ENCODE measurements around the gene RAB15. TPM values are rescaled to one million over a fixed set of nuclear protein-coding genes. Genes with fewer than 3 reads are reported as not detected.

The RAB15 gene
- total and polyA plus RNA-seq, 4 donors, result 4.1 to 10.2 (median 8.5) TPM

DNA sequence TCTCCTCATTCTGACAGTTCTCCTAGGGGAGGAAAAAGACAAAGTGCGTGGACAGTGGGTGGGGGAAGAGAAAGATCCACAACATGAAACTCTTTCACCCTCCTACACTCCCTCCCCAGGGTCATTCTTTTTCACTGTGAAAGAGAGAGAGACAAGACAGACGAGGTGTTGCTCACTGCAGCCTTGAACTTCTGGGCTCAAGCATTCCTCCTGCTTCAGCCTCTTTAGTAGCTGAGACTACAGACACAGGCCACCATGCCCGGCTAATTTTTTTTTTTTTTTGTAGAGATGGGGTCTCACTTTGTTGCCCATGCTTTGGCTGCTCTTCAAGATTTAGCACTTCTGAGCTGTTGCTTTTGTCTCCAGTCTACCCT is 32.3 kb downstream of the RAB15 start:
- ATAC-seq (ENCODE audit: low FRiP score), result no peak
- Histone ChIP-seq H3K4me3 (ENCODE audit: low read length in 2 of 2) (no peak overlapping the region), H3K4me1 (ENCODE audit: control insufficient read depth in 1 of 2, insufficient read depth in 2 of 2, low read length in 2 of 2) (peaks cover 0 to 3% of the 10 kb centered on the region in 2 donors), H3K27ac (ENCODE audit: low read depth in 1 of 2, low read length in 2 of 2) (no peak overlapping the region), H3K9me3 (ENCODE audit: control insufficient read depth, low read length) (no peaks in the 10 kb centered on the region), H3K36me3 (ENCODE audit: control insufficient read depth in 1 of 2, insufficient read depth in 2 of 2, low read length in 1 of 2) (peaks cover 0 to 1% of the 10 kb centered on the region in 2 donors), H3K27me3 (ENCODE audit: control insufficient read depth in 1 of 2, insufficient read depth in 2 of 2, low read length in 1 of 2) (no peaks in the 10 kb centered on the region)
- 74 to 82% methylated on average over 3 of the region's 3 CpGs for WGBS, 2 donors
- intact Hi-C loops (cut with DNase I), result loop anchor here in 1 of 2 donors (5.0 kb wide), 2 partner anchors 38 to 138 kb away; no protein-coding TSS in a partner anchor
- DNase-seq, result no peak

DNA sequence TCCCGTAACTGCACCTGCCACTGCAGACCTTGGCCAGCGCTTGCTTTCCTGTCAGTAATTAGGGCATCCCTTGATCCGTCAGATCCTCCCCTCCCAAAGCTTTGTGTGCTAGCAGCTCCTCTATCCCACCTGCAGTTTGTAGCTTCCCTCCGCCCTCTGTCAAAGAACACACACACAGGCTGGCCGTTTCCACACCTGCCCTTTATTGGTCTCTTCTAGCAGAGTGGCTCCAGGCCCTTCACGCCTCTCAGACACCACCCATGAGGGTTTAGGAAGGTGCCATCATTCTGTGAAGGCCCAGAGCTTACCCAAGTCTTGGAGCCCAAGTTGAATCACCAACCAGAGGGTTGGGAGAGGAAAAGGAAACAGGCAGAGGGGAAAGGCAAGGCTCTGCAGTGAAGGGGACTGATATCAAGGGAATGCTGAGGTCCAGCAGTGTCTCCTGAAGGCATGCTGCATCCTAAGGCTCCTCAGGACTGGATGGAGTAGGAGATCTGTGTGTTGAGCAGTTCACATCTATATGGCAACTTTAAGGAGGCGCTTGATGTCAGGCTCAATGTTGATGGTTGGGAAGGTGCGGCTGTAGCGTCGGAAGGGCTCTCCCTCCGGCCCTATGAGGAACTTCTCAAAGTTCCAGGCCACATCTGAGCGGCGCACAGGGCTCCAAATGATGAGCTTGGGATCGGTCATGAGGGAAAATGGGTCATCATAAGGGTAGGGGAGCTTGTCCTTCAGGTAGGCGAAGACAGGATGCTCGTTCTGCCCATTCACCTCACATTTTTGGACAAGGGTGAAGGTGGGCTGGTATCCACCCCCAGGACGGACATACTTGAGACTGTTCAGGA is 32.9 kb downstream of the RAB15 start:
- Histone ChIP-seq H3K4me3 (ENCODE audit: low read length in 2 of 2) (no peak overlapping the region), H3K9me3 (ENCODE audit: control insufficient read depth, low read length) (no peaks in the 10 kb centered on the region), H3K27ac (ENCODE audit: low read depth in 1 of 2, low read length in 2 of 2) (no peak overlapping the region), H3K36me3 (ENCODE audit: control insufficient read depth in 1 of 2, insufficient read depth in 2 of 2, low read length in 1 of 2) (peaks cover 0 to 1% of the 10 kb centered on the region in 2 donors), H3K27me3 (ENCODE audit: control insufficient read depth in 1 of 2, insufficient read depth in 2 of 2, low read length in 1 of 2) (no peaks in the 10 kb centered on the region), H3K4me1 (ENCODE audit: control insufficient read depth in 1 of 2, insufficient read depth in 2 of 2, low read length in 2 of 2) (peaks cover 0 to 3% of the 10 kb centered on the region in 2 donors)
- intact Hi-C loops (cut with DNase I), result loop anchor here in 1 of 2 donors (5.0 kb wide), 2 partner anchors 37 to 137 kb away; no protein-coding TSS in a partner anchor
- ATAC-seq (ENCODE audit: low FRiP score), result no peak
- DNase-seq, result no peak
- 89 to 96% methylated on average over 17 of the region's 17 CpGs for WGBS, 2 donors

DNA sequence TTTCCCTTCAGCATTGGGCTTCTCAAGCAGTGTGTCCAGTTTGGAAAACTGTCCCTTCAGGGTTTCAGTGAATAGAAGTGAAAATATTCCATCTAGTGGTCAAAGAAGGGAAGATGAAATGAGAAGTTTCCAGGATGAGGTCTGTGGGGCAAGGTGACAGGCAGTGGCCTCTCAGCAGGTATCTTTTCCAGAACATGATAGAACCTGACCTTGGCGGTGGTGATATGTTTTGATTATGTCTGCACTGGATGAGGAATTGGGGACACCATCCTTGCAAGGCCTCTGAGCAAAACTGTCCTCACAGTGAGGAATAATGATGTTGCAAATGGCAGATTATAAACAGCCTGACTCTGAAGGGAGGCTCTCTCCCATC is 34.3 kb downstream of the RAB15 start:
- H3K4me3 ChIP-seq (ENCODE audit: low read length in 2 of 2), result no peak overlapping the region
- no peak overlapping the region for H3K27ac ChIP-seq (ENCODE audit: low read depth in 1 of 2, low read length in 2 of 2)
- H3K36me3 ChIP-seq (ENCODE audit: control insufficient read depth in 1 of 2, insufficient read depth in 2 of 2, low read length in 1 of 2), result peaks cover 0 to 1% of the 10 kb centered on the region in 2 donors
- intact Hi-C loops (cut with DNase I), result loop anchor here in 1 of 2 donors (5.0 kb wide), 2 partner anchors 36 to 136 kb away; no protein-coding TSS in a partner anchor
- no peaks in the 10 kb centered on the region for H3K27me3 ChIP-seq (ENCODE audit: control insufficient read depth in 1 of 2, insufficient read depth in 2 of 2, low read length in 1 of 2)
- DNase-seq (no peak), ATAC-seq (ENCODE audit: low FRiP score) (no peak)
- H3K9me3 ChIP-seq (ENCODE audit: control insufficient read depth, low read length), result no peaks in the 10 kb centered on the region
- WGBS, 2 donors, result 44 to 48% methylated on average over 1 of the region's 1 CpG
- peaks cover 0 to 5% of the 10 kb centered on the region in 2 donors for H3K4me1 ChIP-seq (ENCODE audit: control insufficient read depth in 1 of 2, insufficient read depth in 2 of 2, low read length in 2 of 2)

DNA sequence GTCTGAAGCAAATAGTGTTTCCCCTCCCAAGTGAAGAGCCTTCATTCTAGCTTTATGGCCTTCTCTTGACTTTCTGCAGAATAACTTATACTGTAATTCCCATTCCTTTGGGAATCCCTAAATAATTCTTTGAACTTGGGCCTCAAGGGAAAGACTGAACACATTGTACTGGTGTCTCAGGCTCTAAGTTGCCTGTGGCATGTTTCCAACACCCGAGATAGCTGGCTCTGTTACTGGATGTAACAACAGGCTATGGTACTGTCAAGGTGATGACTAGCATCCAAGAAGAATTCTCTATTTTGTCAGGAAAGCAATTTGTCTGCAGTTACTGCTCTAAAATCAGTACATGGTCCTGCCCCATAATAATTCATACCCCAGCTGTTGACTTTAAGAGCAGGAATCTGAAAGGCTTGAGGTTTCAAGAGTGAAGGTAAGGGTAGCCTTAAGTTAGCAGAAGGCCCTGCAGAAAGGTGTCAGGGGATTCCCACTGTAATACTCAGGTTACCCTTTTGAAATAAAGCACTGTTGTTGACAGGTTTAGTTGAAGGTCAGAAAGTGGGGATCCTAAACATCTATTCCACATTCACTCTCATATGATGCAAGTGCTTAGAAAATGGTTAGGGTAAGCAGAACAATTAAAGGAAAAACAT is 34.8 kb downstream of the RAB15 start:
- Histone ChIP-seq H3K4me3 (ENCODE audit: low read length in 2 of 2) (no peak overlapping the region), H3K27ac (ENCODE audit: low read depth in 1 of 2, low read length in 2 of 2) (no peak overlapping the region), H3K36me3 (ENCODE audit: control insufficient read depth in 1 of 2, insufficient read depth in 2 of 2, low read length in 1 of 2) (peaks cover 0 to 1% of the 10 kb centered on the region in 2 donors), H3K27me3 (ENCODE audit: control insufficient read depth in 1 of 2, insufficient read depth in 2 of 2, low read length in 1 of 2) (no peaks in the 10 kb centered on the region), H3K4me1 (ENCODE audit: control insufficient read depth in 1 of 2, insufficient read depth in 2 of 2, low read length in 2 of 2) (peaks cover 0 to 5% of the 10 kb centered on the region in 2 donors), H3K9me3 (ENCODE audit: control insufficient read depth, low read length) (no peaks in the 10 kb centered on the region)
- no peak for ATAC-seq (ENCODE audit: low FRiP score)
- no peak for DNase-seq
- 3 to 7% methylated on average over 1 of the region's 1 CpG for WGBS, 2 donors
- intact Hi-C loops (cut with DNase I), result loop anchor here in 1 of 2 donors (5.0 kb wide), 2 partner anchors 35 to 135 kb away; no protein-coding TSS in a partner anchor

DNA sequence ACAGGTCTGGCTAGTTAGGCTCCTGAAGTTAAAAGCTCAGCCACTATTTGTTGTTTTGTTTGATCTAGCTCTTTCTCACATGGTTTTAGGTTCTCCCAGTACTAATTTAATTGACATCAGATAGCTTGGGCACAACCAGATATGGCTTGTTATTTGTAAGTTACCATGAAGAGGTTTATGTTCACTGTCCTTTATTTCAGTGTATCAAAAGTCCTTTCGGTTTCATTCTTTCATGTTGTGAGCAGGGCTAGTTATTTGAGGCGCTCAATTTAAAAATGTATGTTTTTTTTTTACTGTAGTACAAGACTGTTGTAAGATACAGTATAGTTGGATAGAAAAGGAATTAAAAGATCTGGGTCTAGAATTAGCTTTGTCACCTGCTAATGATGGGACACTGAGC is 36.6 kb downstream of the RAB15 start:
- H3K4me1 ChIP-seq (ENCODE audit: control insufficient read depth in 1 of 2, insufficient read depth in 2 of 2, low read length in 2 of 2), result peaks cover under 1 to 7% of the 10 kb centered on the region in 2 donors
- H3K4me3 ChIP-seq (ENCODE audit: low read length in 2 of 2), result peak overlapping the region in 1 of 2 donors; percentile 26
- H3K9me3 ChIP-seq (ENCODE audit: control insufficient read depth, low read length), result no peaks in the 10 kb centered on the region
- ATAC-seq (ENCODE audit: low FRiP score) (no peak), DNase-seq (no peak)
- intact Hi-C loops (cut with DNase I), result loop anchor here in 1 of 2 donors (5.0 kb wide), 2 partner anchors 33 to 133 kb away; no protein-coding TSS in a partner anchor
- H3K27me3 ChIP-seq (ENCODE audit: control insufficient read depth in 1 of 2, insufficient read depth in 2 of 2, low read length in 1 of 2), result no peaks in the 10 kb centered on the region
- WGBS, 2 donors, result 28 to 29% methylated on average over 2 of the region's 2 CpGs
- no peak overlapping the region for H3K27ac ChIP-seq (ENCODE audit: low read depth in 1 of 2, low read length in 2 of 2)
- no peaks in the 10 kb centered on the region for H3K36me3 ChIP-seq (ENCODE audit: control insufficient read depth in 1 of 2, insufficient read depth in 2 of 2, low read length in 1 of 2)

DNA sequence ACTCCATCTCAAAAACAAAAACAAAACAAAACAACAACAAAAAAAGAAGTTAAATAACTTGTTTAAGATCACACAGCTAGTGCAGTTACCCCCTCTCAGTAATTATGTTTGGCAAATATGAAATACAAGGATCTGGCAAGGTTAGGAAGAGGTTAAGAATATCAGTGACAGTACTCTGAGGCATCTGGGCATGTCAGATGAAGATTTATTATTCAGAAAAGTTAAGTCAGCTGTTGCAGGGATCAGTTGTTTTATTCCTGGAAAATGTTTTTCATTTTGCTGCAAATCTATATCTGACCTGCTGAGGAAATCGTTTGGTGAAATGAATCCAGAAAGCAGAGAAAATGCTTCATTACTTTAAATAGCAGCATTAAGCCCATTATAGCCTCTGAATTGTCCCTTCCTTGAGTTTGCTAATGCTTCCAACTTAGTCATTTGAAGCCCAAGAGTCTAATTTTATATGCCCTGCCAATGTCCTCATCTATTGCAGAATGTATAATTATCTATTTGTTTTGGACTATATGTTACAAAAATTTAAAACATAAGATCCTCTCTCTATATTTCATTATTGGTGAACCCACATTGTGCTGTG is 37.7 kb downstream of the RAB15 start:
- Histone ChIP-seq H3K4me3 (ENCODE audit: low read length in 2 of 2) (no peak overlapping the region), H3K27me3 (ENCODE audit: control insufficient read depth in 1 of 2, insufficient read depth in 2 of 2, low read length in 1 of 2) (no peaks in the 10 kb centered on the region), H3K36me3 (ENCODE audit: control insufficient read depth in 1 of 2, insufficient read depth in 2 of 2, low read length in 1 of 2) (no peaks in the 10 kb centered on the region), H3K27ac (ENCODE audit: low read depth in 1 of 2, low read length in 2 of 2) (no peak overlapping the region), H3K9me3 (ENCODE audit: control insufficient read depth, low read length) (no peaks in the 10 kb centered on the region), H3K4me1 (ENCODE audit: control insufficient read depth in 1 of 2, insufficient read depth in 2 of 2, low read length in 2 of 2) (peaks cover 4 to 7% of the 10 kb centered on the region in 2 donors)
- ATAC-seq (ENCODE audit: low FRiP score) (no peak), DNase-seq (no peak)
- intact Hi-C loops (cut with DNase I), result no loop called here
- 4% methylated on average over 1 of the region's 1 CpG for WGBS, 2 donors

DNA sequence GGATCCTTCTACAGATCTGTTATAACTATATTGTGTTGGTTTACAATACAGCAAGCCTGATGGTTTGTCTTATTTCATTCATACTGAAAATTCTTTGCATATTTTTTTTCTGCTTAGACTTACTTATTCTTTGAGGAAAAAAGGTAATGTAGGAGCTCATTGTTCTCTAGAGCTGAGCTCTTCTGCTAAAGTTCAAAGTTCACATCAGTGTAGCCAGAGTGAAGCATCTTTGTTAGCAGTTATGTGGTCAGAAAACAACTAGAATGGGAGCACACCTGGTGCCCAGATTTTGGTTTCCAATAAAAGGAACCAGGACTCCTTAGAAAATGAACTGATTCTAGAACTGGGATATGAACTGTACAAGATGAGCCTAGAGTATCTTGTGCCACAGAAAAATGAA is 39.9 kb downstream of the RAB15 start:
- DNase-seq (no peak), ATAC-seq (ENCODE audit: low FRiP score) (no peak)
- H3K36me3 ChIP-seq (ENCODE audit: control insufficient read depth in 1 of 2, insufficient read depth in 2 of 2, low read length in 1 of 2), result no peaks in the 10 kb centered on the region
- H3K27ac ChIP-seq (ENCODE audit: low read depth in 1 of 2, low read length in 2 of 2), result no peak overlapping the region
- intact Hi-C loops (cut with DNase I), result no loop called here
- peaks cover 8 to 11% of the 10 kb centered on the region in 2 donors for H3K4me1 ChIP-seq (ENCODE audit: control insufficient read depth in 1 of 2, insufficient read depth in 2 of 2, low read length in 2 of 2)
- H3K4me3 ChIP-seq (ENCODE audit: low read length in 2 of 2), result no peak overlapping the region
- H3K27me3 ChIP-seq (ENCODE audit: control insufficient read depth in 1 of 2, insufficient read depth in 2 of 2, low read length in 1 of 2), result no peaks in the 10 kb centered on the region
- no peaks in the 10 kb centered on the region for H3K9me3 ChIP-seq (ENCODE audit: control insufficient read depth, low read length)

DNA sequence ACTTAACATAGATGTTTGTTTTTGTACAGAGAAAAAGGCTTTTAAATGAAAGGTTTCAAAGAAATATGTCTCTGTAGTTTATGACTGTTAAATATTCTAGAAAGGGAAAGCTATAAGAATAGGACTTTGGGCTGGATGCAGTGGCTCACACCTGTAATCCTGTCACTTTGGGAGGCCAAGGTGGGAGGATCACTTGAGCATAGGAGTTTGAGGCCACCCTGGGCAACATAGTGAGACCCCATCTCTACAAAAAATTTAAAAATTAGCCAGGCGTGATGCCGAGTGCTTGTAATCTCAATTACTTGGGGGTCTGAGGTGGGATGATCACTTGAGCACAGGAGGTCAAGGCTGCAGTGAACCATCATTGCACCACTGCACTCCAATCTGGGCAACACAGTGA is 41.0 kb downstream of the RAB15 start:
- Histone ChIP-seq H3K27me3 (ENCODE audit: control insufficient read depth in 1 of 2, insufficient read depth in 2 of 2, low read length in 1 of 2) (no peaks in the 10 kb centered on the region), H3K36me3 (ENCODE audit: control insufficient read depth in 1 of 2, insufficient read depth in 2 of 2, low read length in 1 of 2) (no peaks in the 10 kb centered on the region), H3K4me1 (ENCODE audit: control insufficient read depth in 1 of 2, insufficient read depth in 2 of 2, low read length in 2 of 2) (peaks cover 8 to 12% of the 10 kb centered on the region in 2 donors), H3K4me3 (ENCODE audit: low read length in 2 of 2) (no peak overlapping the region), H3K9me3 (ENCODE audit: control insufficient read depth, low read length) (no peaks in the 10 kb centered on the region), H3K27ac (ENCODE audit: low read depth in 1 of 2, low read length in 2 of 2) (peak overlapping the region in 1 of 2 donors; percentile 37)
- intact Hi-C loops (cut with DNase I), result no loop called here
- 52 to 58% methylated on average over 2 of the region's 2 CpGs for WGBS, 2 donors
- DNase-seq (no peak), ATAC-seq (ENCODE audit: low FRiP score) (no peak)

All from aorta (tissue), 5 donors.